ENCODE data around the gene GJB4.

DNA sequence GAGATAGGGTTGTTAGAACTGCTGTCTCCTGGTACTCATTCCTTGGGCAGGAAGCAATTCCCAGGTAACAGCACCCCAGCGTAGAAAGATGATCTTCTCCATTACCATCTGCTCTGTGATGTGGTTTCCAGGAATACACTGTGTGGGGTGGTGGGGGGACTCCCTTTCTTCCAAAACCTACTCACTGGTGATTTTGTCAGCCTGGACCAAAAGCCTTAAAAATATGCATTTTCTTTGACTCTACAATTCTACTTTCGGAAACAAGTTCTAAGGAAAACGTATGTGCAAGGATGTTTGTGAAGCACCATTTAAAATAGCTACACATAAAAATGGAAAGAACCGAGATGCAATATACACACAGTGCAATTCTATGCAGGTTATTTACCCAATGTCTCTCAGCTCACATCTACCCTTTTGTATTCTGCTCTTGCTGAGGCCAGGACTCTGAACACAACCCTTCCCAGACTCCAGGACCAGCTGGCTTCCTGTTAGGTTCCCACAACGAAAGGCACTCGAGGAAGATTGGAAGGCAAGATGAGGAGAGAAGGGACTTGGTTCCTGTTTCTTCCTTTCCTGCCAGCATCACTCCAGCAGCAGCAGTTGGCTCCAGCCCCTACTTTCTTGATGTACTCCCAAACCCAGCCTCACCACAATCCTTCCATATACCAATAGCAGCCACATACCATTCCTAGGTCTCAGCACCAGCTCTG is 37.7 kb upstream of the GJB4 start:
- no peak for TF ChIP-seq NFIC (IDR thresholded peaks at IDR 0.05)
- TF ChIP-seq FOXM1 (IDR thresholded peaks at IDR 0.05; ENCODE audit: borderline replicate concordance, low read depth), result no peak
- TF ChIP-seq CREB1 (IDR thresholded peaks at IDR 0.05; ENCODE audit: low read depth), result no peak
- no peak for TF ChIP-seq REST (IDR thresholded peaks at IDR 0.05; ENCODE audit: low read depth)
- TF ChIP-seq TAF1 (IDR thresholded peaks at IDR 0.05; ENCODE audit: low read depth), result no peak
- TF ChIP-seq MAX (IDR thresholded peaks at IDR 0.05), result no peak
- TF ChIP-seq USF1 (IDR thresholded peaks at IDR 0.05), result no peak
- no peak for TF ChIP-seq RAD21 (IDR thresholded peaks at IDR 0.05; ENCODE audit: low read depth)
- no peak for TF ChIP-seq TEAD4 (IDR thresholded peaks at IDR 0.05)
- TF ChIP-seq EP300 (IDR thresholded peaks at IDR 0.05; ENCODE audit: borderline replicate concordance), result no peak
- TF ChIP-seq EGR1 (IDR thresholded peaks at IDR 0.05), result no peak
